K562 (cell line): ENCODE data around the gene SPATA2L. TPM values are rescaled to one million over a fixed set of nuclear protein-coding genes. Genes with fewer than 3 reads are reported as not detected.

Source experiments
- ADNP ChIP-seq: fragments of 200-800 bp; sonication (Bioruptor generic); IDR thresholded peaks from 2 replicates; pipeline ENCODE4 v1.6.1; 2016; ENCODE audit warnings: missing genetic modification characterization, missing compliant biosample characterization
- ATF1 ChIP-seq, 2 experiments: fragments of 450-650 bp in 1 of 2; IDR thresholded peaks; 2 replicates each; pipeline ENCODE4 v1.6.1; 2016; ENCODE audit warnings: missing compliant biosample characterization in 1 of 2, missing genetic modification characterization in 1 of 2
- CSDE1 ChIP-seq, 2 experiments: fragments of 450-650 bp; IDR thresholded peaks; 2 replicates each; pipeline ENCODE4 v1.6.1; 2016; ENCODE audit warnings: mild to moderate bottlenecking in 1 of 2
- EGR1 ChIP-seq: fragments of 450-650 bp; conservative IDR thresholded peaks from 2 replicates; pipeline ENCODE4 v1.6.1; 2017; ENCODE audit warnings: mild to moderate bottlenecking
- GTF2E2 ChIP-seq: fragments of 200-800 bp; sonication (Bioruptor generic); IDR thresholded peaks from 2 replicates; pipeline ENCODE4 v1.6.1; 2016; ENCODE audit warnings: missing genetic modification characterization, missing compliant biosample characterization
- HLTF ChIP-seq: fragments of 450-650 bp; IDR thresholded peaks from 2 replicates; pipeline ENCODE4 v1.6.1; 2016
- HMG20A ChIP-seq: fragments of 450-650 bp; formaldehyde crosslinking; conservative IDR thresholded peaks from 2 replicates; pipeline ENCODE4 v1.4.0; 2020; ENCODE audit warnings: mild to moderate bottlenecking, mixed read lengths
- MEF2A ChIP-seq: IDR thresholded peaks from 2 replicates; pipeline ENCODE4 v1.6.1; 2011; ENCODE audit warnings: low read depth, mild to moderate bottlenecking, low read length, moderate library complexity; ENCODE audit not compliant: control insufficient read depth
- SMARCE1 ChIP-seq: fragments of 450-650 bp; IDR thresholded peaks from 2 replicates; pipeline ENCODE4 v1.7.1; 2016; ENCODE audit warnings: mild to moderate bottlenecking
- ZKSCAN3 ChIP-seq: fragments of 250-450 bp; sonication (Bioruptor Pico); IDR thresholded peaks from 2 replicates; pipeline ENCODE4 v1.4.0; 2020
- ZNF3 ChIP-seq: fragments of 250-450 bp; sonication (Bioruptor Pico); IDR thresholded peaks from 2 replicates; pipeline ENCODE4 v1.5.0; 2021; ENCODE audit warnings: mild to moderate bottlenecking, moderate library complexity
- ZNF347 ChIP-seq: fragments of 450-650 bp; formaldehyde crosslinking; IDR thresholded peaks from 2 replicates; pipeline ENCODE4 v1.4.0; 2020; ENCODE audit warnings: low read depth, mild to moderate bottlenecking, moderate library complexity
- polyA plus RNA-seq, 8 experiments: library from polyadenylated mRNA; depleted of rRNA in 4 of 8; stranded (reverse) in 5 of 8; unstranded in 3 of 8; fragments of >200 nt; fragmentation: Nextera tagmentation in 2 of 8; fragmentation: Illumina TruSeq in 1 of 8; extraction: Ambion mirVana in 2 of 8; extraction: Trizol in 1 of 8; gene quantifications; 2 replicates each; pipeline versions ENCODE4 v1.2.1 to v1.2.3, GENCODE V29; 2011 to 2014; ENCODE audit warnings: inconsistent platforms in 1 of 8, missing spikeins in 1 of 8
- total RNA-seq, 7 experiments: library from RNA; depleted of rRNA in 6 of 7; stranded (reverse); fragments of >200 nt in 6 of 7; fragmentation: Illumina TruSeq in 2 of 7; extraction: Trizol in 2 of 7; gene quantifications; 2 replicates each; pipeline versions ENCODE4 v1.2.1 to v1.2.3, GENCODE V29; 2011 to 2021; ENCODE audit warnings: low replicate concordance in 1 of 7
- TF ChIP-seq, protein P1 (sequence below): fragments of 450-650 bp; IDR thresholded peaks from 2 replicates; pipeline ENCODE4 v1.6.1; 2016; ENCODE audit warnings: mild to moderate bottlenecking, moderate library complexity
- TF ChIP-seq, protein P2 (sequence below), 2 experiments: IDR thresholded peaks in 1 of 2; conservative IDR thresholded peaks in 1 of 2; 2 replicates each; pipeline ENCODE4 v1.6.1; 2016; ENCODE audit warnings: low read depth in 2 of 2, mild to moderate bottlenecking in 1 of 2, missing compliant biosample characterization in 1 of 2, missing genetic modification characterization in 1 of 2, moderate library complexity in 1 of 2

Gene SPATA2L
- total and polyA plus RNA-seq, 9 of the 15 experiments (the other 6 are each of a cell fraction or from before 2014, with no cell fraction given) = 0.13 to 19.2 (median 4.8) TPM; not detected in 1

DNA sequence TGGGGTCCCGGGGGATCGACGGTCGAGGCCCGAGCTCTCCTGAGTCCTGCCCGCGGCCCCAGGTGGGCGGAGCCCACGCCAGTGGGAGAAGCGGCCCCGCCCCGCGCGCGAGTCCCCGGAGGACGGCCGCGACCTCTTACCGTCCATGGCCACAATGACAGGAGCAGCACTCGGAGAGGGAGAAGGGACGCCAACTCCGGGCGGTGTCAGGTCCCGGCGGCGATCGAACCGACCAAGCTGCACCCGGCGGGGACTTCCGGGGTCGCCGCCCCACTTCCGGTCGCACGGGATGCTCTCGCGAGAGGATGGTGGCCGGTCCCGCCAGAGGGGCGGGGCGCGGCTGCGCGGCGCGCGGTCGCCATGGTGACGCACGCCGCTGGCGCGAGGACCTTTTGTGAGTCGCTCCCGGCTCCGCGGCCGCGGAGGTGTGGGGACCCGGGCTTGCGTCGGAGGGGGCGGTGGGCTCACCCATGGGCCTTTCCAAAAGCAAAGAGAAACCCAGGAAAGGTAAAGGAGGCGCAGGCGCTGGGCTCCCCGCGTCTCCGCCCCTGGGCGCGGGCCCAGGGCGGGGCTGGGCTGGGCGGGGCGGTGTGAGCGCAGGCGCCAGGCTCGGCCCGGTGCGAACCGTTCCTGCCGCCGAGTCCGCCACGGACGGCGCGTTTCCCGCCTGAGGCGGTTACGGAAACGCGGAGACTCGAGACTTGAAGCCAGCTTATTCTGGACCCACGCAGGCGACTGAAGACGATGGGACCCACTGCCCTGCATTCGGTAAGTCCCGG, 43.9 kb downstream of the SPATA2L start, which contains the start of the genes CHMP1A and SPATA33 (continued):
- TF ChIP-seq, protein P1, sequence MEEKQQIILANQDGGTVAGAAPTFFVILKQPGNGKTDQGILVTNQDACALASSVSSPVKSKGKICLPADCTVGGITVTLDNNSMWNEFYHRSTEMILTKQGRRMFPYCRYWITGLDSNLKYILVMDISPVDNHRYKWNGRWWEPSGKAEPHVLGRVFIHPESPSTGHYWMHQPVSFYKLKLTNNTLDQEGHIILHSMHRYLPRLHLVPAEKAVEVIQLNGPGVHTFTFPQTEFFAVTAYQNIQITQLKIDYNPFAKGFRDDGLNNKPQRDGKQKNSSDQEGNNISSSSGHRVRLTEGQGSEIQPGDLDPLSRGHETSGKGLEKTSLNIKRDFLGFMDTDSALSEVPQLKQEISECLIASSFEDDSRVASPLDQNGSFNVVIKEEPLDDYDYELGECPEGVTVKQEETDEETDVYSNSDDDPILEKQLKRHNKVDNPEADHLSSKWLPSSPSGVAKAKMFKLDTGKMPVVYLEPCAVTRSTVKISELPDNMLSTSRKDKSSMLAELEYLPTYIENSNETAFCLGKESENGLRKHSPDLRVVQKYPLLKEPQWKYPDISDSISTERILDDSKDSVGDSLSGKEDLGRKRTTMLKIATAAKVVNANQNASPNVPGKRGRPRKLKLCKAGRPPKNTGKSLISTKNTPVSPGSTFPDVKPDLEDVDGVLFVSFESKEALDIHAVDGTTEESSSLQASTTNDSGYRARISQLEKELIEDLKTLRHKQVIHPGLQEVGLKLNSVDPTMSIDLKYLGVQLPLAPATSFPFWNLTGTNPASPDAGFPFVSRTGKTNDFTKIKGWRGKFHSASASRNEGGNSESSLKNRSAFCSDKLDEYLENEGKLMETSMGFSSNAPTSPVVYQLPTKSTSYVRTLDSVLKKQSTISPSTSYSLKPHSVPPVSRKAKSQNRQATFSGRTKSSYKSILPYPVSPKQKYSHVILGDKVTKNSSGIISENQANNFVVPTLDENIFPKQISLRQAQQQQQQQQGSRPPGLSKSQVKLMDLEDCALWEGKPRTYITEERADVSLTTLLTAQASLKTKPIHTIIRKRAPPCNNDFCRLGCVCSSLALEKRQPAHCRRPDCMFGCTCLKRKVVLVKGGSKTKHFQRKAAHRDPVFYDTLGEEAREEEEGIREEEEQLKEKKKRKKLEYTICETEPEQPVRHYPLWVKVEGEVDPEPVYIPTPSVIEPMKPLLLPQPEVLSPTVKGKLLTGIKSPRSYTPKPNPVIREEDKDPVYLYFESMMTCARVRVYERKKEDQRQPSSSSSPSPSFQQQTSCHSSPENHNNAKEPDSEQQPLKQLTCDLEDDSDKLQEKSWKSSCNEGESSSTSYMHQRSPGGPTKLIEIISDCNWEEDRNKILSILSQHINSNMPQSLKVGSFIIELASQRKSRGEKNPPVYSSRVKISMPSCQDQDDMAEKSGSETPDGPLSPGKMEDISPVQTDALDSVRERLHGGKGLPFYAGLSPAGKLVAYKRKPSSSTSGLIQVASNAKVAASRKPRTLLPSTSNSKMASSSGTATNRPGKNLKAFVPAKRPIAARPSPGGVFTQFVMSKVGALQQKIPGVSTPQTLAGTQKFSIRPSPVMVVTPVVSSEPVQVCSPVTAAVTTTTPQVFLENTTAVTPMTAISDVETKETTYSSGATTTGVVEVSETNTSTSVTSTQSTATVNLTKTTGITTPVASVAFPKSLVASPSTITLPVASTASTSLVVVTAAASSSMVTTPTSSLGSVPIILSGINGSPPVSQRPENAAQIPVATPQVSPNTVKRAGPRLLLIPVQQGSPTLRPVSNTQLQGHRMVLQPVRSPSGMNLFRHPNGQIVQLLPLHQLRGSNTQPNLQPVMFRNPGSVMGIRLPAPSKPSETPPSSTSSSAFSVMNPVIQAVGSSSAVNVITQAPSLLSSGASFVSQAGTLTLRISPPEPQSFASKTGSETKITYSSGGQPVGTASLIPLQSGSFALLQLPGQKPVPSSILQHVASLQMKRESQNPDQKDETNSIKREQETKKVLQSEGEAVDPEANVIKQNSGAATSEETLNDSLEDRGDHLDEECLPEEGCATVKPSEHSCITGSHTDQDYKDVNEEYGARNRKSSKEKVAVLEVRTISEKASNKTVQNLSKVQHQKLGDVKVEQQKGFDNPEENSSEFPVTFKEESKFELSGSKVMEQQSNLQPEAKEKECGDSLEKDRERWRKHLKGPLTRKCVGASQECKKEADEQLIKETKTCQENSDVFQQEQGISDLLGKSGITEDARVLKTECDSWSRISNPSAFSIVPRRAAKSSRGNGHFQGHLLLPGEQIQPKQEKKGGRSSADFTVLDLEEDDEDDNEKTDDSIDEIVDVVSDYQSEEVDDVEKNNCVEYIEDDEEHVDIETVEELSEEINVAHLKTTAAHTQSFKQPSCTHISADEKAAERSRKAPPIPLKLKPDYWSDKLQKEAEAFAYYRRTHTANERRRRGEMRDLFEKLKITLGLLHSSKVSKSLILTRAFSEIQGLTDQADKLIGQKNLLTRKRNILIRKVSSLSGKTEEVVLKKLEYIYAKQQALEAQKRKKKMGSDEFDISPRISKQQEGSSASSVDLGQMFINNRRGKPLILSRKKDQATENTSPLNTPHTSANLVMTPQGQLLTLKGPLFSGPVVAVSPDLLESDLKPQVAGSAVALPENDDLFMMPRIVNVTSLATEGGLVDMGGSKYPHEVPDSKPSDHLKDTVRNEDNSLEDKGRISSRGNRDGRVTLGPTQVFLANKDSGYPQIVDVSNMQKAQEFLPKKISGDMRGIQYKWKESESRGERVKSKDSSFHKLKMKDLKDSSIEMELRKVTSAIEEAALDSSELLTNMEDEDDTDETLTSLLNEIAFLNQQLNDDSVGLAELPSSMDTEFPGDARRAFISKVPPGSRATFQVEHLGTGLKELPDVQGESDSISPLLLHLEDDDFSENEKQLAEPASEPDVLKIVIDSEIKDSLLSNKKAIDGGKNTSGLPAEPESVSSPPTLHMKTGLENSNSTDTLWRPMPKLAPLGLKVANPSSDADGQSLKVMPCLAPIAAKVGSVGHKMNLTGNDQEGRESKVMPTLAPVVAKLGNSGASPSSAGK = peak; percentile 90; the same call in 1 of the 2 replicates
- TF ChIP-seq HLTF (no peak), CSDE1 (IDR thresholded peaks at IDR 0.05) (peak in 1 of 2 experiments; percentile 76; a peak in 2 of 4 replicates), ZNF3 (CRISPR knock-in tag) (no peak), SMARCE1 (no peak), GTF2E2 (tag) (no peak), ZKSCAN3 (CRISPR knock-in tag) (no peak), MEF2A (no peak), EGR1 (0 out of 2 replicates have a peak, but pooled peaks have one; percentile 18), ADNP (tag) (no peak), HMG20A (CRISPR knock-in tag) (no peak), ZNF347 (CRISPR knock-in tag) (no peak), ATF1 (CRISPR knock-in tag; IDR thresholded peaks at IDR 0.05) (no peak), ATF1 (tag; IDR thresholded peaks at IDR 0.05) (peak; percentile 65; the same call in 1 of the 2 replicates)
- TF ChIP-seq, protein P2, sequence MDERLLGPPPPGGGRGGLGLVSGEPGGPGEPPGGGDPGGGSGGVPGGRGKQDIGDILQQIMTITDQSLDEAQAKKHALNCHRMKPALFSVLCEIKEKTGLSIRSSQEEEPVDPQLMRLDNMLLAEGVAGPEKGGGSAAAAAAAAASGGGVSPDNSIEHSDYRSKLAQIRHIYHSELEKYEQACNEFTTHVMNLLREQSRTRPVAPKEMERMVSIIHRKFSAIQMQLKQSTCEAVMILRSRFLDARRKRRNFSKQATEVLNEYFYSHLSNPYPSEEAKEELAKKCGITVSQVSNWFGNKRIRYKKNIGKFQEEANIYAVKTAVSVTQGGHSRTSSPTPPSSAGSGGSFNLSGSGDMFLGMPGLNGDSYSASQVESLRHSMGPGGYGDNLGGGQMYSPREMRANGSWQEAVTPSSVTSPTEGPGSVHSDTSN (CRISPR knock-in tag; IDR thresholded peaks at IDR 0.05; ENCODE audit: low read depth) = no peak
- TF ChIP-seq, protein P2 (tag; conservative IDR thresholded peaks at IDR 0.05; ENCODE audit: low read depth) = no peak
